Measurements from ENCODE around the gene VPREB3. TPM values are rescaled to one million over a fixed set of nuclear protein-coding genes. Genes with fewer than 3 reads are reported as not detected.

VPREB3 gene
- total RNA-seq, 1 donor from 2014 or later, result not detected

- no peak for DNase-seq
These were observed 11.0 kb upstream of the VPREB3 start for GRCh38 chr22:23764899-23765881.

DNA sequence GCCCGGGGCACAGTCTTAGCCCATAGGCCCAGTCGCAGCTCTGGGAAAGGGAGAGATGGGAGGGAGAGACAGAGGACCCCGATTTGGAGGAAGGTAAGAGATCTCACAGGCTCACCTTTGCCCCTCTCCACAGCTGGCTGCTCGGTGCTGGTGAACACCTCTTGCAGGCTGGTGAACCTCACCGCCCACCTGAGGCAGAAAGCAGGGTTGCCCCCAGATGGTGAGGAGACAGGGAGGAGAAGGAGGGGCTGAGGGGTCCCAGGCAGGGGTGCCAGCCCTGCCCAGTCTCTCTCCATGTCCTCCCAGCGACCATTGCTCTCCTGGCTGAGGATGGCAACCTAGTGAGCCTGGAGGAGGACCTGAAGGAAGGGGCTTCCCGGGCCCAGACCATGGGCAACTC is 9.7 kb upstream of the VPREB3 start:
- DNase-seq, result no peak

DNA sequence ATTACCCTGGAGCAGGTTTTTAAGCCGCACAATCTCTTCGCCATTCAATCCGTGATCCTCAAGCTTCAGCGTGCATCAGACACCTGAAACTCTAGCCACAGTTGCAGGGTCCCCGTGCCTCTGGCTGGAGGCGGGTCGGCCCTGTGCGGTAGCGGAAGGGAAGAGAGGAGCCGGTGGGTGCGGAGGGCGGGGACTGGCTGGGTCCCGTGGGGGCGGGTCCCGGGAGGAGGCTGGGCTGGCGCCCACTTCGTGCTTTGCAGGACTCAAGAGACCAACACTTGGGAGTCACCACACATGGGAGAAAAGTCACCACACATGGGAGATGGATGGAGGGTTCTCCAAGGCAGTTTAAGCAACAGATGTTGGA is 9.3 kb upstream of the VPREB3 start:
- no peak for DNase-seq

- no peak for DNase-seq
These were observed 8.8 kb upstream of the VPREB3 start, which contains the start of gene C22orf15 for GRCh38 chr22:23762842-23763578. Gene C22orf15, plus strand, starts transcription at chr22:23762990. Its CDS starts 317 bp downstream, at chr22:23763307.

- DNase-seq, result no peak
These were observed 5.8 kb upstream of the VPREB3 start for GRCh38 chr22:23760056-23760455.

DNA sequence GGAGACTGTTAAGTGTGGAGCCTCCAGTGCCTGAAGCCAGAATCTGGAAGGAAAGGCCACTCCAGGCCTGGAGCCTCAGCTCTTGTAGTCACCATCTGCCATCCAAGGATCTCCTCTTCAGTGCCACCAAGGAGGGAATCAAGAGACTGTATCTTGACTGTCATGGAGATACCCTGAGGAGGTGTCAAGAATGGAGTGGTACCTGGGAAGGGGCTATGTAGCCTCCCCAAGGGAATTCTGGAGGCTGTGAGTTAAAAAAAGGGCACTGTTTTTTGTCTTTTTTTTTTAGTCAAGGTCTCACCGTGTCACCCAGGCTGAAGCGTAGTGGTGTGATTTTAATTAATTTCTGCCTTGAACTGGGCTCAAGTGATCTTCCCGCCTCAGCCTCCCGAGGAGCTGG is 5.3 kb upstream of the VPREB3 start:
- DNase-seq, result no peak

- DNase-seq, result no peak
These were observed 2.7 kb upstream of the VPREB3 start for GRCh38 chr22:23756891-23757290.

- DNase-seq, result no peak
These were observed 1.5 kb upstream of the VPREB3 start for GRCh38 chr22:23755711-23756110.

DNA sequence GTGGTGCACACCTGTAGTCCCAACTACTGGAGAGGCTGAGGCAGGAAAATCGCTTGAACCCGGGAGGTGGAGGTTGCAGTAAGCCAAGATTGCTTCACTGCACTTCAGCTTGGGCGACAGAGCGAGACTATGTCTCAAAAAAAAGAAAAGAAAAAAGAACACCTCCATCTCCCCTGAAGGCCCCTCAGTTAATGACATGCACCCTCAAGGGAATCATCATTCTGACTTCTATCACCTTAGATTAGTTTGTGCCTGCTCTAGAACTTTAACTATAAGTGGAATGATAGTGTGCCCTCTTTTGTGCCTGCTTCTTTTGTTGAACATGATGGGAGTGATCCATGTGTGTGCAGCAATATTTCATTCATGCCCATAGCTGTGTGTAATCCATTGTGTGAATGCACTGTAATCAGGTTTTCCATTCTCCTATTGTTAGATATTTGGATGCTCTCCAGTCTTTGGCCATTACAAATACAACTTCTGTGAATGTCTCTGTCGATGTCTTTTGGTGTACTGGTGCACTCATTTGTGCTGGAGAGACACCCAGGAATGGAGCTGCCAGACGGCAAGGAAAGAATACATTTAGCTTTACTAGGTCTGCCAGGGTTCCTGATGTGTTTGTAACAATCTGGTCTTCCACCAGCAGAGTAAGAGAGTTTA is 883 bp upstream of the VPREB3 start:
- no peak for DNase-seq

GRCh38 chr22:23753385-23753784 is 840 bp downstream of the VPREB3 start:
- DNase-seq, result no peak

GRCh38 chr22:23752750-23753149 is 1.5 kb downstream of the VPREB3 start:
- DNase-seq, result no peak

DNA sequence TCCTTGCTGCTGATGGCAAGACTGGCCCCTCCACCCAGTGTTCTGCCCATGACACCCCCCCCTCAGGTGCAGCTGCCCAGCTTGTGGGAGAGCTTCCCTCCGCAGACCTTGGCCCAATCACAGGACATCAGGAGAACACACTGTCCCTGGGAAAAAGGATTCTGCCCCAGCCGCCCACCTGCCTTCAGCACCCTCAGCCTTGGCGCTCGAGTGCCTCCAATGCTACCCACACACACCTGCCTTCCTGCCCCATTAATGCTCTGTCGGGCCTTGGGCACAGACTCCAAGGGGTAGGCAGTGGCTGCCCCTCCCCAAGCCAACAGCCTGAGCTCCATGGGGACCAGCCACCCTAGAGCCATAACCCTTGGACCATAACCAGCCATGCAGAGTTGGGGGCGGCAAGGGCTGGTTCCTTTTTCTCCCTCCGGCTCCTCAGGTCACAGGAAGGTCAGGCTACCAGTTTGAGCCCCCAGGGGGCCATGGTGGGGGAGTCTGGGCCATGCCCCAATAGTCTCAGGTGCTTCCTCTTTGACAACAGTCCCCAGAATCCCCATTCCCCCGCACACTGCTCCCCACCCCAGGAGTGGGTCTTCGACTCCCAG is 2.0 kb downstream of the VPREB3 start:
- no peak for DNase-seq

DNA sequence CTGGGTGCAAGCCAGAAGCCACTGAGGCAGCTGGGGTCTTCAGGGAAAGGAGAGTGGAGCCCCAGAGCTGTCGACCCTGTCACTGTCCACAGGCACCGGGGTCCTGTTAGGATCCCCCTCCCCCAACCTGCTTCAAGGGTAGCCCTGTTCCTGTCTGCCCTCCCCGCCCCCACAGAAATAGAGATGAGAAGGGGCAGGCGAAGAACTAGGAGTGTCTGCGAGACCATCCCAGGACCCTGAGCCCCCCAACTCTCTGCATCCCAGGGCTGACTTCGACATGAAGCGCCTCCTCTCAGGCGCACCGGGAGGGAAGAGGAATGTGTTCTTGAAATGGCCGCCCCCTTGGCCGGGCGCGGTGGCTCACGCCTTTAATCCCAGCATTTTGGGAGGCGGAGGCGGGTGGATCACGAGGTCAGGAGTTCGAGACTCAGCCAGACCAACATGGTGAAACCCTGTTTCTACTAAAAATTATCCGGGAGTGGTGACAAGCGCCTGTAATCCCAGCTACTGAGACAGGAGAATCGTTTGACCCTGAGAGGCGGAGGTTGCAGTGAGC is 2.7 kb downstream of the VPREB3 start:
- DNase-seq, result no peak

GRCh38 chr22:23750714-23751440 is 3.3 kb downstream of the VPREB3 start, which contains the start of gene ZNF70:
Gene ZNF70, minus strand, starts transcription at chr22:23751112. Its CDS starts 5,972 bp downstream, at chr22:23745140.
- DNase-seq, result peak; percentile 73

DNA sequence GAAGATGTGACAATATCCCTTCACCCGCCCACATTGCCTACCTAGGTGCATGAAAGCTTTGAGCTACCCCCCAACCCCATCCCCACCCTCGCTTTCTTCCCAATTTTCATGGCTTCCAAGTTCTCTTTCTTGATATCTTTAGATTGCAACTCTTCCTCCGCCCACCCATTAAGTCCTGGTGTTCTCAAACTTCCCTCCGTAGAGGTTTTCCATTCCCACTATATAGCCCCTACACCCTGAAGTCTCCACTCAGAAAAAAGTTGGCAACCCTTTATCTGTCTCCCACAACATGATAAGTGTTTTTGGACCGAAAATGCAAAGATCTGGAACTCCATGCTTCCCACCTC is 3.9 kb downstream of the VPREB3 start:
- no peak for DNase-seq

GRCh38 chr22:23749841-23750301 is 4.4 kb downstream of the VPREB3 start:
- no peak for DNase-seq

GRCh38 chr22:23745791-23746190 is 8.4 kb downstream of the VPREB3 start:
- no peak for DNase-seq

GRCh38 chr22:23744485-23744884 is 9.7 kb downstream of the VPREB3 start:
- no peak for DNase-seq

GRCh38 chr22:23744001-23744400 is 10.2 kb downstream of the VPREB3 start:
- DNase-seq, result no peak

- no peak for DNase-seq
These were observed 10.9 kb downstream of the VPREB3 start for GRCh38 chr22:23743303-23743705.
